Osteocyte (in vitro differentiated cells): ENCODE measurements around the gene RBM28. TPM values are rescaled to one million over a fixed set of nuclear protein-coding genes. Genes with fewer than 3 reads are reported as not detected.

Experiments
- DNase-seq: peaks from one replicate; pipeline ENCODE4 v3.0.0; 2021; ENCODE audit warnings: mixed read lengths; ENCODE audit not compliant: unreplicated experiment; ENCODE audit errors: extremely low spot score
- H3K27ac Mint-ChIP-seq: one replicate; pipeline ENCODE4 v1.8.0; 2021; ENCODE audit warnings: mild to moderate bottlenecking, mixed read lengths; ENCODE audit not compliant: unreplicated experiment
- H3K27me3 Mint-ChIP-seq: one replicate; pipeline ENCODE4 v1.8.0; 2021; ENCODE audit warnings: mixed read lengths; ENCODE audit not compliant: unreplicated experiment
- H3K36me3 Mint-ChIP-seq: one replicate; pipeline ENCODE4 v1.8.0; 2021; ENCODE audit warnings: mixed read lengths; ENCODE audit not compliant: unreplicated experiment
- H3K4me1 Mint-ChIP-seq: one replicate; pipeline ENCODE4 v1.8.0; 2021; ENCODE audit warnings: mixed read lengths; ENCODE audit not compliant: unreplicated experiment
- H3K4me3 Mint-ChIP-seq: one replicate; pipeline ENCODE4 v1.8.0; 2021; ENCODE audit warnings: mild to moderate bottlenecking, moderate library complexity, mixed read lengths; ENCODE audit not compliant: unreplicated experiment
- H3K9me3 Mint-ChIP-seq: one replicate; pipeline ENCODE4 v1.8.0; 2021; ENCODE audit warnings: mixed read lengths; ENCODE audit not compliant: unreplicated experiment
- CTCF ChIP-seq: fragments of 200-600 bp; sonication (generic); IDR thresholded peaks from 2 replicates; pipeline ENCODE4 v1.5.0; 2021; ENCODE audit warnings: antibody characterized with exemption, mild to moderate bottlenecking, moderate library complexity
- total RNA-seq: library from RNA; stranded (reverse); gene quantifications from 2 replicates; pipeline ENCODE4 v1.2.1, GENCODE V29; 2021

RBM28 gene
- total RNA-seq, 1 donor from 2014 or later = 45.6 TPM

- Mint-ChIP-seq H3K4me3 (no peak overlapping the region), H3K4me1 (no peaks in the 10 kb centered on the region), H3K27ac (no peak overlapping the region), H3K9me3 (no peaks in the 10 kb centered on the region), H3K27me3 (no peaks in the 10 kb centered on the region), H3K36me3 (peaks cover 62% of the 10 kb centered on the region)
- TF ChIP-seq CTCF = no peak
- no peak for DNase-seq
These were observed 36.6 kb downstream of the RBM28 start for GRCh38 chr7:128307061-128307460.

- Mint-ChIP-seq H3K9me3 (no peaks in the 10 kb centered on the region), H3K27me3 (no peaks in the 10 kb centered on the region), H3K4me1 (no peaks in the 10 kb centered on the region), H3K27ac (no peak overlapping the region), H3K36me3 (peaks cover 40% of the 10 kb centered on the region), H3K4me3 (no peak overlapping the region)
- TF ChIP-seq CTCF = no peak
- DNase-seq = no peak
These were observed 39.5 kb downstream of the RBM28 start for GRCh38 chr7:128304212-128304611.

- H3K27ac Mint-ChIP-seq = no peak overlapping the region
These were observed 40.1 kb downstream of the RBM28 start for GRCh38 chr7:128303643-128304042.

GRCh38 chr7:128303133-128303532, 40.6 kb downstream of the RBM28 start:
- DNase-seq = no peak
- Mint-ChIP-seq H3K4me3 (no peak overlapping the region), H3K9me3 (no peaks in the 10 kb centered on the region), H3K36me3 (peaks cover 34% of the 10 kb centered on the region), H3K4me1 (no peaks in the 10 kb centered on the region), H3K27ac (no peak overlapping the region), H3K27me3 (no peaks in the 10 kb centered on the region)
- TF ChIP-seq CTCF = no peak

More at GRCh38 chr7:128303643-128304042, 40.1 kb downstream of the RBM28 start:
- no peak for TF ChIP-seq CTCF
- Mint-ChIP-seq H3K27me3 (no peaks in the 10 kb centered on the region), H3K9me3 (no peaks in the 10 kb centered on the region), H3K36me3 (peaks cover 37% of the 10 kb centered on the region), H3K4me3 (no peak overlapping the region), H3K4me1 (no peaks in the 10 kb centered on the region)
- DNase-seq = no peak

DNA sequence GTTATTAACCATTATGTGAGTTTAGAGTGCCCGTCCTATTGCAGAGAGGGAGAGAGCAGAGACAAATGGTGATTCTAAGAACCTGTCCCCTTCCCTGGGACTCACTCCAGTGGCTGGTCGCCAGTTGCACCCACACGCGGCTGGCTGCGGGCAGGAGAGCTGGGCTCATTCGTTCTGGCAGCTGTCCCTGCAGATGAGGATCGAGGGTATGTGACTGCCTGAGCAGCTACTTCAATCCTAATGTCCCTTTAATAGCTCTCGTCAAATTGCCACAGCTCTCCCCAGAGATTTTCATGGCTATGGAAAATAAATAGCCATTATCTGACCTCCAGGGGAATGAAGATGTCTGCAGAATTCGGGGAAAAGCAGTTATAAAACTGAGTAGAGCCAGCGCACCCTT, 41.6 kb downstream of the RBM28 start:
- DNase-seq = no peak
- H3K4me1 Mint-ChIP-seq = no peaks in the 10 kb centered on the region
- no peaks in the 10 kb centered on the region for H3K9me3 Mint-ChIP-seq
- no peaks in the 10 kb centered on the region for H3K27me3 Mint-ChIP-seq
- no peak overlapping the region for H3K4me3 Mint-ChIP-seq
- no peak for TF ChIP-seq CTCF
- no peak overlapping the region for H3K27ac Mint-ChIP-seq
- H3K36me3 Mint-ChIP-seq = peaks cover 26% of the 10 kb centered on the region
